GM23338 (cell line): Measurements from ENCODE around the gene GIMAP5. TPM values are rescaled to one million over a fixed set of nuclear protein-coding genes. Genes with fewer than 3 reads are reported as not detected.
A peak's percentile ranks its signal among the peaks of the same experiment; 100 is the strongest.

Experiments used
- ATAC-seq: fragments of 200-7000 bp; cut with Tn5 transposase; 3 replicates; pipeline ENCODE4 v1.9.1; 2020
- DNase-seq: peaks from one replicate; pipeline ENCODE4 v3.0.0-alpha.2; 2015; ENCODE audit warnings: low spot score
- H2AFZ ChIP-seq: fragments of 200-600 bp; sonication (generic); 2 replicates; pipeline ENCODE4 v1.8.0; 2016; ENCODE audit warnings: antibody characterized with exemption, mild to moderate bottlenecking, moderate library complexity
- H3F3A ChIP-seq: fragments of 200-600 bp; sonication (generic); replicated peaks from 2 replicates; pipeline ENCODE4 v1.8.0; 2017; ENCODE audit warnings: antibody characterized with exemption, mixed run types, low read depth
- H3K27ac ChIP-seq: fragments of 200-600 bp; sonication (generic); 2 replicates; pipeline ENCODE4 v1.6.1; 2016; ENCODE audit warnings: low read depth
- H3K27me3 ChIP-seq: fragments of 200-600 bp; sonication (generic); 2 replicates; pipeline ENCODE4 v1.8.0; 2016; ENCODE audit warnings: mild to moderate bottlenecking, mixed run types, moderate library complexity; ENCODE audit not compliant: insufficient read depth
- H3K36me3 ChIP-seq: fragments of 200-600 bp; sonication (generic); 2 replicates; pipeline ENCODE4 v1.8.0; 2016; ENCODE audit warnings: mild to moderate bottlenecking; ENCODE audit not compliant: insufficient read depth
- H3K4me1 ChIP-seq: fragments of 200-600 bp; sonication (generic); 2 replicates; pipeline ENCODE4 v1.8.0; 2016; ENCODE audit warnings: mild to moderate bottlenecking, moderate library complexity; ENCODE audit not compliant: insufficient read depth
- H3K4me2 ChIP-seq: fragments of 200-600 bp; sonication (generic); 2 replicates; pipeline ENCODE4 v1.7.1; 2017; ENCODE audit warnings: mixed run types
- H3K4me3 ChIP-seq: fragments of 200-600 bp; sonication (generic); 2 replicates; pipeline ENCODE4 v1.6.1; 2016; ENCODE audit warnings: mixed run types
- H3K79me2 ChIP-seq: fragments of 200-600 bp; sonication (generic); replicated peaks from 2 replicates; pipeline ENCODE4 v1.8.0; 2017; ENCODE audit warnings: mild to moderate bottlenecking; ENCODE audit not compliant: insufficient read depth
- H3K9me2 ChIP-seq: fragments of 200-600 bp; sonication (generic); 2 replicates; pipeline ENCODE4 v1.8.0; 2017; ENCODE audit not compliant: insufficient read depth
- H4K20me1 ChIP-seq: fragments of 200-600 bp; sonication (generic); replicated peaks from 2 replicates; pipeline ENCODE4 v1.8.0; 2017; ENCODE audit warnings: mild to moderate bottlenecking; ENCODE audit not compliant: insufficient read depth
- H3K27ac Mint-ChIP-seq: 2 replicates; pipeline ENCODE4 v1.8.0; 2020; ENCODE audit warnings: inconsistent platforms, mild to moderate bottlenecking, moderate library complexity, mixed read lengths
- H3K27me3 Mint-ChIP-seq: 3 replicates; pipeline ENCODE4 v1.8.0; 2022; ENCODE audit warnings: low read depth, mild to moderate bottlenecking, moderate library complexity, mixed read lengths, inconsistent platforms; ENCODE audit not compliant: insufficient read depth, poor library complexity
- H3K36me3 Mint-ChIP-seq: 3 replicates; pipeline ENCODE4 v1.8.0; 2021; ENCODE audit warnings: low read depth, mild to moderate bottlenecking, inconsistent platforms, moderate library complexity, mixed read lengths
- H3K4me1 Mint-ChIP-seq: 3 replicates; pipeline ENCODE4 v1.8.0; 2020; ENCODE audit warnings: mild to moderate bottlenecking, inconsistent platforms, mixed read lengths
- H3K4me3 Mint-ChIP-seq: 3 replicates; pipeline ENCODE4 v1.8.0; 2021; ENCODE audit warnings: moderate library complexity, mild to moderate bottlenecking, inconsistent platforms, mixed read lengths
- H3K9me3 Mint-ChIP-seq: 3 replicates; pipeline ENCODE4 v1.8.0; 2020; ENCODE audit warnings: moderate library complexity, mild to moderate bottlenecking, inconsistent platforms, mixed read lengths
- CREB1 ChIP-seq: fragments of 250-450 bp; sonication (Bioruptor Pico); IDR thresholded peaks from 2 replicates; pipeline ENCODE4 v1.5.0; 2020; ENCODE audit warnings: low read depth, mild to moderate bottlenecking, moderate library complexity
- EZH2 ChIP-seq: fragments of 200-600 bp; sonication (generic); IDR thresholded peaks from one replicate; pipeline ENCODE4 v1.8.0; 2017; ENCODE audit warnings: antibody characterized with exemption, mild to moderate bottlenecking, low read depth; ENCODE audit not compliant: unreplicated experiment
- EZH2phosphoT487 ChIP-seq: fragments of 200-600 bp; sonication (generic); IDR thresholded peaks from one replicate; pipeline ENCODE4 v1.8.1; 2018; ENCODE audit warnings: antibody characterized with exemption; ENCODE audit not compliant: unreplicated experiment
- JUNB ChIP-seq: IDR thresholded peaks from one replicate; pipeline ENCODE4 v1.6.1; 2016; ENCODE audit warnings: antibody characterized with exemption; ENCODE audit not compliant: unreplicated experiment
- NANOG ChIP-seq: IDR thresholded peaks from 2 replicates; pipeline ENCODE4 v1.6.1; 2016; ENCODE audit warnings: antibody characterized with exemption, borderline replicate concordance
- STAT1 ChIP-seq: IDR thresholded peaks from one replicate; pipeline ENCODE4 v1.6.1; 2016; ENCODE audit warnings: antibody characterized with exemption; ENCODE audit not compliant: unreplicated experiment
- ZNF114 ChIP-seq: fragments of 250-450 bp; sonication (Bioruptor Pico); IDR thresholded peaks from 2 replicates; pipeline ENCODE4 v1.5.0; 2020; ENCODE audit warnings: mild to moderate bottlenecking, moderate library complexity
- ZNF331 ChIP-seq: fragments of 250-450 bp; sonication (Bioruptor Pico); IDR thresholded peaks from 2 replicates; pipeline ENCODE4 v1.5.0; 2020; ENCODE audit warnings: low read depth, mild to moderate bottlenecking, moderate library complexity
- polyA plus RNA-seq: library from polyadenylated mRNA; unstranded; fragments of >200 nt; fragmentation: Nextera tagmentation; extraction: Ambion mirVana; gene quantifications from 2 replicates; pipeline ENCODE4 v1.2.1, GENCODE V29; 2016
- total RNA-seq: library from RNA; depleted of rRNA; stranded (reverse); fragments of >200 nt; shearing (Covaris generic); gene quantifications from 2 replicates; pipeline ENCODE4 v1.2.3, GENCODE V29; 2014
- TF ChIP-seq, protein P1 (sequence below), 2 experiments: fragments of 200-600 bp in 1 of 2; sonication (generic) in 1 of 2; conservative IDR thresholded peaks; 2 replicates each; pipeline versions ENCODE4 v1.5.1 to v1.6.1; 2016 to 2017; ENCODE audit warnings: antibody characterized with exemption in 2 of 2, low read depth in 2 of 2, mild to moderate bottlenecking in 2 of 2, moderate library complexity in 1 of 2
- TF ChIP-seq, protein P2 (sequence below): IDR thresholded peaks from 2 replicates; pipeline ENCODE4 v1.6.1; 2016; ENCODE audit warnings: antibody characterized with exemption
- TF ChIP-seq, protein P3 (sequence below): fragments of 250-450 bp; sonication (Bioruptor Pico); IDR thresholded peaks from 2 replicates; pipeline ENCODE4 v1.5.0; 2020; ENCODE audit warnings: mild to moderate bottlenecking, moderate library complexity

The GIMAP5 gene
- total and polyA plus RNA-seq, 2 experiments from 2014 or later = not detected

- Histone ChIP-seq H3K79me2 (no peaks in the 10 kb centered on the region), H3K4me2 (no peak overlapping the region), H3K27me3 (peaks cover 6% of the 10 kb centered on the region), H3K4me1 (no peaks in the 10 kb centered on the region), H2AFZ (no peak overlapping the region), H3K27ac (no peak overlapping the region), H4K20me1 (no peaks in the 10 kb centered on the region; the same call in 1 of the 2 replicates), H3K9me2 (no peaks in the 10 kb centered on the region), H3K36me3 (no peaks in the 10 kb centered on the region), H3K4me3 (no peak overlapping the region), H3F3A (no peaks in the 10 kb centered on the region)
- Mint-ChIP-seq H3K4me3 (no peak overlapping the region), H3K4me1 (no peaks in the 10 kb centered on the region), H3K27ac (no peak overlapping the region), H3K9me3 (peaks cover 6% of the 10 kb centered on the region; the same call in 2 of the 3 replicates), H3K36me3 (no peaks in the 10 kb centered on the region), H3K27me3 (peaks cover 13% of the 10 kb centered on the region)
- ATAC-seq (no peak), DNase-seq (peak; percentile 32)
- no peak for TF ChIP-seq JUNB
- TF ChIP-seq, protein P1, sequence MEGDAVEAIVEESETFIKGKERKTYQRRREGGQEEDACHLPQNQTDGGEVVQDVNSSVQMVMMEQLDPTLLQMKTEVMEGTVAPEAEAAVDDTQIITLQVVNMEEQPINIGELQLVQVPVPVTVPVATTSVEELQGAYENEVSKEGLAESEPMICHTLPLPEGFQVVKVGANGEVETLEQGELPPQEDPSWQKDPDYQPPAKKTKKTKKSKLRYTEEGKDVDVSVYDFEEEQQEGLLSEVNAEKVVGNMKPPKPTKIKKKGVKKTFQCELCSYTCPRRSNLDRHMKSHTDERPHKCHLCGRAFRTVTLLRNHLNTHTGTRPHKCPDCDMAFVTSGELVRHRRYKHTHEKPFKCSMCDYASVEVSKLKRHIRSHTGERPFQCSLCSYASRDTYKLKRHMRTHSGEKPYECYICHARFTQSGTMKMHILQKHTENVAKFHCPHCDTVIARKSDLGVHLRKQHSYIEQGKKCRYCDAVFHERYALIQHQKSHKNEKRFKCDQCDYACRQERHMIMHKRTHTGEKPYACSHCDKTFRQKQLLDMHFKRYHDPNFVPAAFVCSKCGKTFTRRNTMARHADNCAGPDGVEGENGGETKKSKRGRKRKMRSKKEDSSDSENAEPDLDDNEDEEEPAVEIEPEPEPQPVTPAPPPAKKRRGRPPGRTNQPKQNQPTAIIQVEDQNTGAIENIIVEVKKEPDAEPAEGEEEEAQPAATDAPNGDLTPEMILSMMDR (conservative IDR thresholded peaks at IDR 0.05; ENCODE audit: low read depth in 2 of 2) = peak; percentile 28 to 38
Measured at GRCh38 chr7:150756858-150757257, 19.6 kb downstream of the GIMAP5 start.

DNA sequence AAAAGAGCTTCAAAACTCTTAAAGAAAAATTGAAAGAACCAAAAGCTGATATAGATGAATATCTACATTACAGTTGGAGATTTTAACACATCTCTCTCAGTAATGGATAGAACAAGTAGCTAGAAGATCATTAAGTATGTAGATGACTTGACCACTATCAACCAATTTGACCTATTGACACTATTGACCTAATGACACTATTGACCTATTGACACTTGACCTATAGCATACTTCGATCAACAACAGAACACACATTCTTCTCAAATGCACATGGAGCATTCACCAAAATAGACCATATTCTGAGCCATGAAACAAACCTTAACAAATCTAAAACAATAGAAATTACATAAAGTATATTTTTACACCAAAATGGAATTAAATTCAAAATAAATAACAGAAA, 22.3 kb downstream of the GIMAP5 start:
- no peaks in the 10 kb centered on the region for H3K79me2 ChIP-seq
- no peaks in the 10 kb centered on the region for H3K27me3 ChIP-seq
- no peak overlapping the region for H3K4me3 Mint-ChIP-seq
- no peaks in the 10 kb centered on the region for H3K36me3 ChIP-seq
- H3K4me1 ChIP-seq = peaks cover 5% of the 10 kb centered on the region; the same call in 1 of the 2 replicates
- no peak overlapping the region for H2AFZ ChIP-seq
- peaks cover 8% of the 10 kb centered on the region for H3K27me3 Mint-ChIP-seq
- DNase-seq (no peak), ATAC-seq (no peak)
- H3K4me1 Mint-ChIP-seq = no peaks in the 10 kb centered on the region
- no peaks in the 10 kb centered on the region for H3K9me2 ChIP-seq
- H3F3A ChIP-seq = no peaks in the 10 kb centered on the region
- no peak overlapping the region for H3K4me3 ChIP-seq
- H3K36me3 Mint-ChIP-seq = no peaks in the 10 kb centered on the region
- H3K4me2 ChIP-seq = no peak overlapping the region
- peaks cover 6% of the 10 kb centered on the region; the same call in 2 of the 3 replicates for H3K9me3 Mint-ChIP-seq
- H4K20me1 ChIP-seq = no peaks in the 10 kb centered on the region
- no peak overlapping the region for H3K27ac Mint-ChIP-seq
- H3K27ac ChIP-seq = no peak overlapping the region
- no peak for TF ChIP-seq STAT1
- TF ChIP-seq EZH2phosphoT487 = no peak
- TF ChIP-seq NANOG = no peak
- TF ChIP-seq CREB1 (CRISPR knock-in tag) = no peak
- TF ChIP-seq ZNF114 (CRISPR knock-in tag) = no peak
- no peak for TF ChIP-seq EZH2
- TF ChIP-seq, protein P2, sequence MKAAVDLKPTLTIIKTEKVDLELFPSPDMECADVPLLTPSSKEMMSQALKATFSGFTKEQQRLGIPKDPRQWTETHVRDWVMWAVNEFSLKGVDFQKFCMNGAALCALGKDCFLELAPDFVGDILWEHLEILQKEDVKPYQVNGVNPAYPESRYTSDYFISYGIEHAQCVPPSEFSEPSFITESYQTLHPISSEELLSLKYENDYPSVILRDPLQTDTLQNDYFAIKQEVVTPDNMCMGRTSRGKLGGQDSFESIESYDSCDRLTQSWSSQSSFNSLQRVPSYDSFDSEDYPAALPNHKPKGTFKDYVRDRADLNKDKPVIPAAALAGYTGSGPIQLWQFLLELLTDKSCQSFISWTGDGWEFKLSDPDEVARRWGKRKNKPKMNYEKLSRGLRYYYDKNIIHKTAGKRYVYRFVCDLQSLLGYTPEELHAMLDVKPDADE = no peak
- no peak for TF ChIP-seq ZNF331 (CRISPR knock-in tag)
- TF ChIP-seq, protein P3, sequence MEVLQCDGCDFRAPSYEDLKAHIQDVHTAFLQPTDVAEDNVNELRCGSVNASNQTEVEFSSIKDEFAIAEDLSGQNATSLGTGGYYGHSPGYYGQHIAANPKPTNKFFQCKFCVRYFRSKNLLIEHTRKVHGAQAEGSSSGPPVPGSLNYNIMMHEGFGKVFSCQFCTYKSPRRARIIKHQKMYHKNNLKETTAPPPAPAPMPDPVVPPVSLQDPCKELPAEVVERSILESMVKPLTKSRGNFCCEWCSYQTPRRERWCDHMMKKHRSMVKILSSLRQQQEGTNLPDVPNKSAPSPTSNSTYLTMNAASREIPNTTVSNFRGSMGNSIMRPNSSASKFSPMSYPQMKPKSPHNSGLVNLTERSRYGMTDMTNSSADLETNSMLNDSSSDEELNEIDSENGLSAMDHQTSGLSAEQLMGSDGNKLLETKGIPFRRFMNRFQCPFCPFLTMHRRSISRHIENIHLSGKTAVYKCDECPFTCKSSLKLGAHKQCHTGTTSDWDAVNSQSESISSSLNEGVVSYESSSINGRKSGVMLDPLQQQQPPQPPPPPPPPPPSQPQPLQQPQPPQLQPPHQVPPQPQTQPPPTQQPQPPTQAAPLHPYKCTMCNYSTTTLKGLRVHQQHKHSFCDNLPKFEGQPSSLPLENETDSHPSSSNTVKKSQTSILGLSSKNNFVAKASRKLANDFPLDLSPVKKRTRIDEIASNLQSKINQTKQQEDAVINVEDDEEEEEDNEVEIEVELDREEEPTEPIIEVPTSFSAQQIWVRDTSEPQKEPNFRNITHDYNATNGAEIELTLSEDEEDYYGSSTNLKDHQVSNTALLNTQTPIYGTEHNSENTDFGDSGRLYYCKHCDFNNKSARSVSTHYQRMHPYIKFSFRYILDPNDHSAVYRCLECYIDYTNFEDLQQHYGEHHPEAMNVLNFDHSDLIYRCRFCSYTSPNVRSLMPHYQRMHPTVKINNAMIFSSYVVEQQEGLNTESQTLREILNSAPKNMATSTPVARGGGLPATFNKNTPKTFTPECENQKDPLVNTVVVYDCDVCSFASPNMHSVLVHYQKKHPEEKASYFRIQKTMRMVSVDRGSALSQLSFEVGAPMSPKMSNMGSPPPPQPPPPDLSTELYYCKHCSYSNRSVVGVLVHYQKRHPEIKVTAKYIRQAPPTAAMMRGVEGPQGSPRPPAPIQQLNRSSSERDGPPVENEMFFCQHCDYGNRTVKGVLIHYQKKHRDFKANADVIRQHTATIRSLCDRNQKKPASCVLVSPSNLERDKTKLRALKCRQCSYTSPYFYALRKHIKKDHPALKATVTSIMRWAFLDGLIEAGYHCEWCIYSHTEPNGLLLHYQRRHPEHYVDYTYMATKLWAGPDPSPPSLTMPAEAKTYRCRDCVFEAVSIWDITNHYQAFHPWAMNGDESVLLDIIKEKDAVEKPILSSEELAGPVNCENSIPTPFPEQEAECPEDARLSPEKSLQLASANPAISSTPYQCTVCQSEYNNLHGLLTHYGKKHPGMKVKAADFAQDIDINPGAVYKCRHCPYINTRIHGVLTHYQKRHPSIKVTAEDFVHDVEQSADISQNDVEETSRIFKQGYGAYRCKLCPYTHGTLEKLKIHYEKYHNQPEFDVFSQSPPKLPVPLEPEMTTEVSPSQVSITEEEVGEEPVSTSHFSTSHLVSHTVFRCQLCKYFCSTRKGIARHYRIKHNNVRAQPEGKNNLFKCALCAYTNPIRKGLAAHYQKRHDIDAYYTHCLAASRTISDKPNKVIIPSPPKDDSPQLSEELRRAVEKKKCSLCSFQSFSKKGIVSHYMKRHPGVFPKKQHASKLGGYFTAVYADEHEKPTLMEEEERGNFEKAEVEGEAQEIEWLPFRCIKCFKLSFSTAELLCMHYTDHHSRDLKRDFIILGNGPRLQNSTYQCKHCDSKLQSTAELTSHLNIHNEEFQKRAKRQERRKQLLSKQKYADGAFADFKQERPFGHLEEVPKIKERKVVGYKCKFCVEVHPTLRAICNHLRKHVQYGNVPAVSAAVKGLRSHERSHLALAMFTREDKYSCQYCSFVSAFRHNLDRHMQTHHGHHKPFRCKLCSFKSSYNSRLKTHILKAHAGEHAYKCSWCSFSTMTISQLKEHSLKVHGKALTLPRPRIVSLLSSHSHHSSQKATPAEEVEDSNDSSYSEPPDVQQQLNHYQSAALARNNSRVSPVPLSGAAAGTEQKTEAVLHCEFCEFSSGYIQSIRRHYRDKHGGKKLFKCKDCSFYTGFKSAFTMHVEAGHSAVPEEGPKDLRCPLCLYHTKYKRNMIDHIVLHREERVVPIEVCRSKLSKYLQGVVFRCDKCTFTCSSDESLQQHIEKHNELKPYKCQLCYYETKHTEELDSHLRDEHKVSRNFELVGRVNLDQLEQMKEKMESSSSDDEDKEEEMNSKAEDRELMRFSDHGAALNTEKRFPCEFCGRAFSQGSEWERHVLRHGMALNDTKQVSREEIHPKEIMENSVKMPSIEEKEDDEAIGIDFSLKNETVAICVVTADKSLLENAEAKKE (CRISPR knock-in tag) = no peak
- TF ChIP-seq, protein P1 (conservative IDR thresholded peaks at IDR 0.05; ENCODE audit: low read depth in 2 of 2) = no peak
